Measurements from ENCODE around the gene MXD4. TPM values are rescaled to one million over a fixed set of nuclear protein-coding genes. Genes with fewer than 3 reads are reported as not detected.

MXD4 gene
- total RNA-seq, 1 donor from 2014 or later, result 79.9 TPM

GRCh38 chr4:2249526-2250356, 12.2 kb downstream of the MXD4 start:
- Mint-ChIP-seq H3K27me3 (no peaks in the 10 kb centered on the region), H3K9me3 (no peaks in the 10 kb centered on the region), H3K27ac (no peak overlapping the region), H3K36me3 (peaks cover 6% of the 10 kb centered on the region), H3K4me3 (no peak overlapping the region), H3K4me1 (ENCODE audit: unreplicated experiment) (peaks cover 13% of the 10 kb centered on the region)
- no peak for TF ChIP-seq CTCF (conservative IDR thresholded peaks at IDR 0.05)
- no peak for DNase-seq (ENCODE audit: extremely low spot score, unreplicated experiment)

DNA sequence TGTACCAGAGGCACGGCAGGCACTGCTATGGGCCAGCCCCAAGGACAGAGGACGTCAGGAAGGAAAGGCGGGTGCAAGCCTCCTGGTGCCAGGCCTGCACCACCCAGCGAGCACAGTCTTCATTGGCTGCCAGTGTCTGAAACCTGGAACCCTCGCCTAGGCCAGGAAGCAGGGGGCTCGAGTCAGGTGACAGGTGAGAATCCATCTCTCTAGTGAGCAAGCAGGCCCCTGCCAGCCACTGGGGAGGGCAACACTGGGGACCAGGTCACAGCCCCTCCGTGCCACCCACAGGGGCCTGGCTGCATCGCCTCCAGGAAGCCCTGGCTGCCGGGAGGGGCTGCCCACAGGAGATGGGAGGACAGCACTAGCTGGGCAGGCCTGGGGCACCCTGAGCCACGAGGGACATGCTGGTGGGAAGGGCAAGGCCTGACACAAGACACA, 13.1 kb downstream of the MXD4 start:
- H3K27ac Mint-ChIP-seq, result no peak overlapping the region
- H3K4me1 Mint-ChIP-seq (ENCODE audit: unreplicated experiment), result peaks cover 16% of the 10 kb centered on the region
- no peak for TF ChIP-seq CTCF (conservative IDR thresholded peaks at IDR 0.05)

GRCh38 chr4:2248044-2248780, 13.7 kb downstream of the MXD4 start:
- Mint-ChIP-seq H3K27me3 (no peaks in the 10 kb centered on the region), H3K36me3 (peaks cover 4% of the 10 kb centered on the region), H3K4me3 (no peak overlapping the region), H3K4me1 (ENCODE audit: unreplicated experiment) (peaks cover 22% of the 10 kb centered on the region), H3K9me3 (no peaks in the 10 kb centered on the region), H3K27ac (no peak overlapping the region)
- TF ChIP-seq CTCF (conservative IDR thresholded peaks at IDR 0.05), result no peak
- DNase-seq (ENCODE audit: extremely low spot score, unreplicated experiment), result no peak

More for the DNA sequence above, 13.1 kb downstream of the MXD4 start:
- no peak for DNase-seq (ENCODE audit: extremely low spot score, unreplicated experiment)
- peaks cover 4% of the 10 kb centered on the region for H3K36me3 Mint-ChIP-seq
- no peaks in the 10 kb centered on the region for H3K9me3 Mint-ChIP-seq
- H3K4me3 Mint-ChIP-seq, result no peak overlapping the region
- no peaks in the 10 kb centered on the region for H3K27me3 Mint-ChIP-seq

DNA sequence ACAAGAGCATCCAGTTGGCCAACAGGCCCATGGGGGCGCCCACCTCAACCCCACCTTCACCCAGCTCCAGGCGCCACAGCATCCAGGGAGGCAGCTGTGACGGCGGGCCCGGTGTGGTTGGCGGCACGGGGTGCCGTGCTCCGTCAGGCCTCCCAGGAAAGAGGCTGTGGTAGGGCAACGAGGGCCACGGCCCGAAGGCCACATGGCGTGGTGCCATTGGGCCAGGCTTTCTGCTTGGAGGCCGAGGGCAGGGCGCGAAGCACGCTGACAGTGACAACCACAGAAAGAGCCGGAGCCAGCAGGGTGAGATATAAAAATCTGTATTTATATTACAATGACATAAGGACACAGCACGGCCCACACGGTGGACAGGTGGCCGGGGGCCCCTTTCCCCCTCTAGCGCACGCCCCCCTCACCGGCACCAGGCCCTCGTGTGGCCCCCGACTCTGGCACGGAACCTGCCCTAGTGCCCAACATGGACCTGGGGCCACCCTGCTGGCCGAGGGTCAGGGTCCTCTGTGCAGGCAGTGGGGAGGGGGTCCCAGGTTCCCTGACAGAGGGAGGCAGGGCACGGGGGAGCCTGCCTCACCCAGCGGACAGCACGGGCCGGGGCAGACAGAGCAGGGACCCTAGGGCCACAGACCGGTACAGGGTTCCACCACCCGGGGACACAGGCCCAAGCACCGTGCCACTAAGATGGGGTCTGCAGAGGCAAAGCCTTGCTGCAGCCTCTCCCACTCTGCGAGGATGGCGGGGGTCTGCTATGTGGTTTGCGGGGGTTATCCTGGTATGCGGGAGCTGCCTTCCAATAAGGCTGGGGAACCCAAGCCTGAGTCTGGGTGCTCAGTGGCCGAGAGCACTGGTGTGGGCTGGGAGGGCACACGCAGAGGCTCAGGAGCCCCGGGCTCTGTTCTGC, 14.5 kb downstream of the MXD4 start:
- TF ChIP-seq CTCF (conservative IDR thresholded peaks at IDR 0.05), result no peak
- Mint-ChIP-seq H3K36me3 (no peaks in the 10 kb centered on the region), H3K27me3 (no peaks in the 10 kb centered on the region), H3K4me1 (ENCODE audit: unreplicated experiment) (peaks cover 23% of the 10 kb centered on the region), H3K9me3 (no peaks in the 10 kb centered on the region), H3K4me3 (no peak overlapping the region), H3K27ac (no peak overlapping the region)
- no peak for DNase-seq (ENCODE audit: extremely low spot score, unreplicated experiment)

DNA sequence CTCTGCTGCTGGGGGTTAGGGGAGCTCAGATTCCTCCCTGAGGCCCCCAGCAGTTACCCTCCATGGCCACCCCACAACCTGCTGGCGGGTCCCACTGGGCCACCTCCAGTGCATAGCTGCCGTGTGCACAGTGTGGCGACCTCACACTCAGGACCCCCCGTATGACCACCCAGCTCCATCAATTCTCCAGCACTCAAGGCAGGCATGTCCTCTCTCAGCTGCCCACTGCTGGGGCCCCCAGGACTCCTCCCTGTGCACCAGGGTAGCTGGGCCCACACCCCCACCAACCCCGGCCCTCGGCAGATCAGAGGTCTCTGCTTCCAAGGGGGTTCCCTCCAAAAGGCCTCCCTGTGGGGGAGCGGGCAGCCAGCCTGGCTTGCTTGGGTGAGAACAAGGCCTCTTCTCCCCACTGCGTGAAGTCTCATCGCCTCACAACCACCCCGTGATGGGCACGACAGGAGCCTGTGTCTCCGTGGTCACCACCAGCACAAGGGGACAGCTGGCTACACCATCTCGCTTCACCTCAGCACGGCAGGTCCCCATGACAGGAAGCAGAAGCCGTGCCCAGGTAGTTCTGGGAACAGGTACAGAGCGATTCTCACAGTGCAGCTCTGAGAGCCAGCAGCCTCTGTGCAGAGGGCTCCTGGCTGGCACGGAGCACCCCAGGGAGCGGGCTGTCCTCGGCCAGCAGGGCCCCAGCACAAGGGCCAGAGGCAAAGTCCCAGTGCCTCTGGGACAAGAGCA, 15.4 kb downstream of the MXD4 start:
- DNase-seq (ENCODE audit: extremely low spot score, unreplicated experiment), result no peak
- no peaks in the 10 kb centered on the region for H3K27me3 Mint-ChIP-seq
- no peak for TF ChIP-seq CTCF (conservative IDR thresholded peaks at IDR 0.05)
- no peak overlapping the region for H3K27ac Mint-ChIP-seq
- no peak overlapping the region for H3K4me3 Mint-ChIP-seq
- H3K36me3 Mint-ChIP-seq, result no peaks in the 10 kb centered on the region
- no peaks in the 10 kb centered on the region for H3K9me3 Mint-ChIP-seq
- peaks cover 23% of the 10 kb centered on the region for H3K4me1 Mint-ChIP-seq (ENCODE audit: unreplicated experiment)
